ENCODE measurements around the gene AGPAT4. TPM values are rescaled to one million over a fixed set of nuclear protein-coding genes. Genes with fewer than 3 reads are reported as not detected.

Gene AGPAT4
- total RNA-seq, 2 donors from 2014 or later, result 17.0 to 23.8 TPM

- peaks cover 9% of the 10 kb centered on the region for H3K36me3 ChIP-seq
- no peak overlapping the region for H3K27ac ChIP-seq
- H3K4me3 ChIP-seq, result no peak overlapping the region
- no peaks in the 10 kb centered on the region for H3K9me3 ChIP-seq
- ATAC-seq (ENCODE audit: insufficient number of reproducible peaks, low FRiP score, low read depth) (no peak), DNase-seq (ENCODE audit: low spot score) (no peak)
- H3K4me1 ChIP-seq (ENCODE audit: control insufficient read depth in 1 of 2, low read depth in 2 of 2), result no peaks in the 10 kb centered on the region
- no peak for TF ChIP-seq CTCF (IDR thresholded peaks at IDR 0.05)
- no peaks in the 10 kb centered on the region for H3K27me3 ChIP-seq (replicated peaks; ENCODE audit: insufficient read depth)
These were observed 104.8 kb downstream of the AGPAT4 start for GRCh38 chr6:161169035-161169434.

- Histone ChIP-seq H3K27ac (no peak overlapping the region), H3K36me3 (peaks cover 9% of the 10 kb centered on the region), H3K4me1 (ENCODE audit: control insufficient read depth in 1 of 2, low read depth in 2 of 2) (peaks cover 1 to 4% of the 10 kb centered on the region in 2 donors), H3K9me3 (no peaks in the 10 kb centered on the region), H3K4me3 (no peak overlapping the region), H3K27me3 (replicated peaks; ENCODE audit: insufficient read depth) (no peaks in the 10 kb centered on the region)
- DNase-seq (ENCODE audit: low spot score) (no peak), ATAC-seq (ENCODE audit: insufficient number of reproducible peaks, low FRiP score, low read depth) (no peak)
- TF ChIP-seq CTCF (IDR thresholded peaks at IDR 0.05), result no peak
These were observed 105.5 kb downstream of the AGPAT4 start for GRCh38 chr6:161168281-161168891.

DNA sequence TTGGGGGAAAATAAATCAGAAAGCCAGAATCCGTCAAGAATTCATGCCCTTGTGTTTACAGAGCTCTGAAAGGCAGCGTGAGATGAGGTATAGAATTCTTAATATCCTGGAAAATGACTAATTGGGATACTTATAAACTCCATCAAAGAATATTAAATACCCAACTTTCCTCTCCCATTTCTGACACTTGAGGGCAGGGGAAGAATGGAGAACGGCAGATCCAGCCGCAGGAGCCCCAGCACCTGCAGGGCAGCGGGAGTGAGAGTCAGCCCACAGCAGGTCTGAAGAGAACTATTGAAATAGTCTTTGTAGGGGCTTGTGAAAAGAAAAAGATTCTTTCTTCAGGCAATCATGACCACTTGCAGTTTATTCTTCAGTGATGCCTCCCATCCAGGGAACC is 107.2 kb downstream of the AGPAT4 start:
- ATAC-seq (ENCODE audit: insufficient number of reproducible peaks, low FRiP score, low read depth), result no peak

GRCh38 chr6:161166176-161166575 is 107.7 kb downstream of the AGPAT4 start:
- no peak for ATAC-seq (ENCODE audit: insufficient number of reproducible peaks, low FRiP score, low read depth)
- TF ChIP-seq CTCF (IDR thresholded peaks at IDR 0.05), result no peak
- Histone ChIP-seq H3K36me3 (peaks cover 9% of the 10 kb centered on the region), H3K4me3 (no peak overlapping the region), H3K27ac (no peak overlapping the region), H3K9me3 (no peaks in the 10 kb centered on the region), H3K4me1 (ENCODE audit: control insufficient read depth in 1 of 2, low read depth in 2 of 2) (peaks cover 6 to 20% of the 10 kb centered on the region in 2 donors), H3K27me3 (replicated peaks; ENCODE audit: insufficient read depth) (no peaks in the 10 kb centered on the region)
- no peak for DNase-seq (ENCODE audit: low spot score)

More for the DNA sequence above, 107.2 kb downstream of the AGPAT4 start:
- TF ChIP-seq CTCF (IDR thresholded peaks at IDR 0.05), result no peak
- Histone ChIP-seq H3K9me3 (no peaks in the 10 kb centered on the region), H3K36me3 (peaks cover 9% of the 10 kb centered on the region), H3K4me3 (no peak overlapping the region), H3K27ac (no peak overlapping the region), H3K4me1 (ENCODE audit: control insufficient read depth in 1 of 2, low read depth in 2 of 2) (peaks cover 6 to 20% of the 10 kb centered on the region in 2 donors), H3K27me3 (replicated peaks; ENCODE audit: insufficient read depth) (no peaks in the 10 kb centered on the region)
- DNase-seq (ENCODE audit: low spot score), result no peak

DNA sequence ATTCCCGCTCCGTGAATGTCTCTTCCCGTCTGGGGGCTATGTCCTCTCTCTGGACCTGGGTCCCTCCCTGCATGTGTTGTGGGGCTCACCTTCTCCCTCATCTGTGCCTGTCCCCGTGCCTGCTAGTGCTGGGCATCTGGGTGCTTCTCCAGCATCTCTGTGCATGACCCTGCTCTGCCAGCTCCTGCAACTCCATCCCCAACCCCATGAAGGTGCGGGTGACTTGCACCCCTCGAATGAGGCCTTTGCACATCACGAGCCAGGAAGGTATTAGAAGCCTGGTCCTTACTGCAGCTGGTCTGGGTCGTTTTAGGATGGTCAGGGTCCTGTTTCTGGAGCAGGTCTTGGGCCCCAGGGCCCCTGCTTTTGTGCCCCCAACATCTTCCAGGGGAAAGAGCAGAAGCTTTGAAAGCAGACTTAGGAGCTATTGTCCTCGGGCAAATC is 109.7 kb downstream of the AGPAT4 start:
- no peak for TF ChIP-seq CTCF (IDR thresholded peaks at IDR 0.05)
- DNase-seq (ENCODE audit: low spot score) (no peak), ATAC-seq (ENCODE audit: insufficient number of reproducible peaks, low FRiP score, low read depth) (no peak)
- Histone ChIP-seq H3K27ac (no peak overlapping the region), H3K4me1 (ENCODE audit: control insufficient read depth in 1 of 2, low read depth in 2 of 2) (peaks cover 6 to 26% of the 10 kb centered on the region in 2 donors), H3K27me3 (replicated peaks; ENCODE audit: insufficient read depth) (no peaks in the 10 kb centered on the region), H3K9me3 (no peaks in the 10 kb centered on the region), H3K36me3 (peaks cover 9% of the 10 kb centered on the region), H3K4me3 (no peak overlapping the region)

All from thoracic aorta (tissue), 2 donors.